ENCODE data around the gene ATP13A2. TPM values are rescaled to one million over a fixed set of nuclear protein-coding genes. Genes with fewer than 3 reads are reported as not detected.

The ATP13A2 gene
- total RNA-seq, 2 experiments from 2014 or later, result 25.0 to 28.8 TPM

- Histone ChIP-seq H3K27ac (ENCODE audit: low read depth, low read length, poor library complexity, severe bottlenecking) (no peak overlapping the region), H3K4me2 (ENCODE audit: low read length) (no peak overlapping the region), H3K79me2 (ENCODE audit: insufficient read depth, low read depth, low read length) (no peaks in the 10 kb centered on the region), H3K4me1 (ENCODE audit: insufficient read depth, low read length, poor library complexity, severe bottlenecking) (peaks cover 26% of the 10 kb centered on the region), H3K4me3 (ENCODE audit: low read depth, low read length, poor library complexity, severe bottlenecking) (no peak overlapping the region), H3K9me3 (ENCODE audit: low read length) (no peaks in the 10 kb centered on the region), H4K20me1 (ENCODE audit: insufficient read depth, low read length) (no peaks in the 10 kb centered on the region), H3K9me2 (ENCODE audit: insufficient read depth, low read length) (no peaks in the 10 kb centered on the region), H3K36me3 (ENCODE audit: insufficient read depth, low read length) (peaks cover 10% of the 10 kb centered on the region), H2AFZ (ENCODE audit: low read length) (no peak overlapping the region)
- DNase-seq (ENCODE audit: low spot score), result no peak
- ChIA-PET POLR2A (interaction anchor here (1.2 kb wide), 1 partner anchor 17 kb away, joined by 3 read pairs; no protein-coding TSS in a partner anchor), CTCF (ENCODE audit: unreplicated experiment) (no interaction called here)
- intact Hi-C loops (cut with micrococcal nuclease; ENCODE audit: unreplicated experiment), result no loop called here
- BruUV-seq (replicated peaks), result no TSS peak
- TF ChIP-seq CTCF (conservative IDR thresholded peaks at IDR 0.05; ENCODE audit: low read length), result no peak
- no peak for TF ChIP-seq EZH2phosphoT487 (IDR thresholded peaks at IDR 0.05; ENCODE audit: borderline replicate concordance, low read depth, low read length)
Observed at GRCh38 chr1:17013491-17014320, 2.0 kb upstream of the ATP13A2 start.

- CTCF ChIA-PET (ENCODE audit: unreplicated experiment), result no interaction called here
- H2AFZ ChIP-seq (ENCODE audit: low read length), result 0 out of 2 replicates have a peak overlapping the region, but pooled peaks have one; percentile 63
- POLR2A ChIA-PET, result interaction anchor here (1.2 kb wide), 1 partner anchor 18 kb away, joined by 3 read pairs; no protein-coding TSS in a partner anchor
Observed at GRCh38 chr1:17012775-17013490, 1.2 kb upstream of the ATP13A2 start.

More at GRCh38 chr1:17012775-17013490, 1.2 kb upstream of the ATP13A2 start:
- DNase-seq (ENCODE audit: low spot score), result no peak
- H3K4me3 ChIP-seq (ENCODE audit: low read depth, low read length, poor library complexity, severe bottlenecking), result no peak overlapping the region
- BruUV-seq (replicated peaks), result no TSS peak
- H3K4me1 ChIP-seq (ENCODE audit: insufficient read depth, low read length, poor library complexity, severe bottlenecking), result peaks cover 26% of the 10 kb centered on the region
- intact Hi-C loops (cut with micrococcal nuclease; ENCODE audit: unreplicated experiment), result no loop called here
- no peak overlapping the region for H3K27ac ChIP-seq (ENCODE audit: low read depth, low read length, poor library complexity, severe bottlenecking)
- no peaks in the 10 kb centered on the region for H3K9me2 ChIP-seq (ENCODE audit: insufficient read depth, low read length)
- peaks cover 4% of the 10 kb centered on the region; the same call in 1 of the 2 replicates for H3K36me3 ChIP-seq (ENCODE audit: insufficient read depth, low read length)
- H4K20me1 ChIP-seq (ENCODE audit: insufficient read depth, low read length), result no peaks in the 10 kb centered on the region
- no peaks in the 10 kb centered on the region for H3K79me2 ChIP-seq (ENCODE audit: insufficient read depth, low read depth, low read length)
- H3K9me3 ChIP-seq (ENCODE audit: low read length), result no peaks in the 10 kb centered on the region
- TF ChIP-seq EZH2phosphoT487 (IDR thresholded peaks at IDR 0.05; ENCODE audit: borderline replicate concordance, low read depth, low read length) (no peak), CTCF (conservative IDR thresholded peaks at IDR 0.05; ENCODE audit: low read length) (no peak)
- H3K4me2 ChIP-seq (ENCODE audit: low read length), result no peak overlapping the region
